Smooth muscle cell (in vitro differentiated cells): Measurements from ENCODE around the gene CDKN2D. TPM values are rescaled to one million over a fixed set of nuclear protein-coding genes. Genes with fewer than 3 reads are reported as not detected.

Source experiments
- DNase-seq: peaks from one replicate; lab custom pipeline; 2025; ENCODE audit not compliant: unreplicated experiment; lab: John Stamatoyannopoulos, UW
- H2AFZ ChIP-seq: fragments of 200-600 bp; sonication (generic); 2 replicates; pipeline ENCODE4 v1.6.0; 2016; ENCODE audit warnings: antibody characterized with exemption, low read depth, mild to moderate bottlenecking
- H3F3A ChIP-seq: fragments of 200-600 bp; sonication (generic); 2 replicates; pipeline ENCODE4 v1.6.0; 2017; ENCODE audit warnings: antibody characterized with exemption, low read depth
- H3K27ac ChIP-seq: fragments of 200-600 bp; sonication (generic); 2 replicates; pipeline ENCODE4 v1.5.1; 2016; ENCODE audit warnings: low read depth, mild to moderate bottlenecking
- H3K27me3 ChIP-seq: fragments of 200-600 bp; sonication (generic); 2 replicates; pipeline ENCODE4 v1.6.1; 2016; ENCODE audit warnings: low read depth, mild to moderate bottlenecking
- H3K36me3 ChIP-seq: fragments of 200-600 bp; sonication (generic); 2 replicates; pipeline ENCODE4 v1.5.1; 2016; ENCODE audit warnings: low read depth
- H3K4me1 ChIP-seq: fragments of 200-600 bp; sonication (generic); 2 replicates; pipeline ENCODE4 v1.5.1; 2016; ENCODE audit warnings: low read depth
- H3K4me2 ChIP-seq: fragments of 200-600 bp; sonication (generic); 2 replicates; pipeline ENCODE4 v1.6.0; 2016; ENCODE audit warnings: mild to moderate bottlenecking
- H3K4me3 ChIP-seq: fragments of 200-600 bp; sonication (generic); 2 replicates; pipeline ENCODE4 v1.5.1; 2016; ENCODE audit warnings: mild to moderate bottlenecking
- H3K79me2 ChIP-seq: fragments of 200-600 bp; sonication (generic); 2 replicates; pipeline ENCODE4 v1.6.0; 2016; ENCODE audit warnings: low read depth, mild to moderate bottlenecking
- H3K9ac ChIP-seq: fragments of 200-600 bp; sonication (generic); 2 replicates; pipeline ENCODE4 v1.6.0; 2016; ENCODE audit warnings: low read depth
- H3K9me3 ChIP-seq: fragments of 200-600 bp; sonication (generic); replicated peaks from 2 replicates; pipeline ENCODE4 v1.5.1; 2016; ENCODE audit warnings: low read depth
- H4K20me1 ChIP-seq: fragments of 200-600 bp; sonication (generic); 2 replicates; pipeline ENCODE4 v1.6.0; 2016; ENCODE audit warnings: low read depth
- WGBS: methylation state at CpG from one replicate; pipeline ENCODE4 v1.1.7; 2016; ENCODE audit warnings: low lambda C conversion rate; 5-methylcytosine and 5-hydroxymethylcytosine counted together
- polyA plus RNA-seq: library from polyadenylated mRNA; unstranded; fragments of >200 nt; fragmentation: Nextera tagmentation; extraction: Ambion mirVana; gene quantifications from 2 replicates; pipeline ENCODE4 v1.2.1, GENCODE V29; 2016
- total RNA-seq: library from RNA; depleted of rRNA; stranded (reverse); fragments of >200 nt; gene quantifications from 2 replicates; pipeline ENCODE4 v1.2.3, GENCODE V29; 2014
- TF ChIP-seq, protein P1 (sequence below): fragments of 200-600 bp; sonication (generic); IDR thresholded peaks from 2 replicates; pipeline ENCODE4 v1.5.1; 2017; ENCODE audit warnings: borderline replicate concordance, mild to moderate bottlenecking, antibody characterized with exemption; ENCODE audit not compliant: insufficient read depth, poor library complexity, severe bottlenecking

The CDKN2D gene
- total RNA-seq (5.4 and 10.1 TPM in 2 replicates), polyA plus RNA-seq (22.2 and 25.3 TPM in 2 replicates)

- H3K9ac ChIP-seq: peak within 1 kb of the TSS; percentile 48
- peak; percentile 97 for DNase-seq
- peaks cover 14% of the 10 kb centered on the region for H3F3A ChIP-seq
- no peaks in the 10 kb centered on the region for H4K20me1 ChIP-seq
- peaks cover 18% of the 10 kb centered on the region for H3K4me1 ChIP-seq
- 2% methylated on average over 50 of the region's 71 CpGs for WGBS
- H3K9me3 ChIP-seq: no peaks in the 10 kb centered on the region
- peak within 1 kb of the TSS; percentile 63 for H2AFZ ChIP-seq
- TF ChIP-seq, protein P1, sequence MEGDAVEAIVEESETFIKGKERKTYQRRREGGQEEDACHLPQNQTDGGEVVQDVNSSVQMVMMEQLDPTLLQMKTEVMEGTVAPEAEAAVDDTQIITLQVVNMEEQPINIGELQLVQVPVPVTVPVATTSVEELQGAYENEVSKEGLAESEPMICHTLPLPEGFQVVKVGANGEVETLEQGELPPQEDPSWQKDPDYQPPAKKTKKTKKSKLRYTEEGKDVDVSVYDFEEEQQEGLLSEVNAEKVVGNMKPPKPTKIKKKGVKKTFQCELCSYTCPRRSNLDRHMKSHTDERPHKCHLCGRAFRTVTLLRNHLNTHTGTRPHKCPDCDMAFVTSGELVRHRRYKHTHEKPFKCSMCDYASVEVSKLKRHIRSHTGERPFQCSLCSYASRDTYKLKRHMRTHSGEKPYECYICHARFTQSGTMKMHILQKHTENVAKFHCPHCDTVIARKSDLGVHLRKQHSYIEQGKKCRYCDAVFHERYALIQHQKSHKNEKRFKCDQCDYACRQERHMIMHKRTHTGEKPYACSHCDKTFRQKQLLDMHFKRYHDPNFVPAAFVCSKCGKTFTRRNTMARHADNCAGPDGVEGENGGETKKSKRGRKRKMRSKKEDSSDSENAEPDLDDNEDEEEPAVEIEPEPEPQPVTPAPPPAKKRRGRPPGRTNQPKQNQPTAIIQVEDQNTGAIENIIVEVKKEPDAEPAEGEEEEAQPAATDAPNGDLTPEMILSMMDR: no peak
- peak within 1 kb of the TSS; percentile 75 for H3K4me3 ChIP-seq
- H3K27me3 ChIP-seq: no peaks in the 10 kb centered on the region
- no peaks in the 10 kb centered on the region for H3K36me3 ChIP-seq
- H3K4me2 ChIP-seq: peak within 1 kb of the TSS; percentile 96
- peak within 1 kb of the TSS; percentile 39 for H3K27ac ChIP-seq
- peaks cover 12% of the 10 kb centered on the region for H3K79me2 ChIP-seq
Measured at GRCh38 chr19:10568826-10569651, at the start of gene CDKN2D. Gene CDKN2D (minus strand): TSS chr19:10568979. CDS start chr19:10568653, 326 bp downstream.

DNA sequence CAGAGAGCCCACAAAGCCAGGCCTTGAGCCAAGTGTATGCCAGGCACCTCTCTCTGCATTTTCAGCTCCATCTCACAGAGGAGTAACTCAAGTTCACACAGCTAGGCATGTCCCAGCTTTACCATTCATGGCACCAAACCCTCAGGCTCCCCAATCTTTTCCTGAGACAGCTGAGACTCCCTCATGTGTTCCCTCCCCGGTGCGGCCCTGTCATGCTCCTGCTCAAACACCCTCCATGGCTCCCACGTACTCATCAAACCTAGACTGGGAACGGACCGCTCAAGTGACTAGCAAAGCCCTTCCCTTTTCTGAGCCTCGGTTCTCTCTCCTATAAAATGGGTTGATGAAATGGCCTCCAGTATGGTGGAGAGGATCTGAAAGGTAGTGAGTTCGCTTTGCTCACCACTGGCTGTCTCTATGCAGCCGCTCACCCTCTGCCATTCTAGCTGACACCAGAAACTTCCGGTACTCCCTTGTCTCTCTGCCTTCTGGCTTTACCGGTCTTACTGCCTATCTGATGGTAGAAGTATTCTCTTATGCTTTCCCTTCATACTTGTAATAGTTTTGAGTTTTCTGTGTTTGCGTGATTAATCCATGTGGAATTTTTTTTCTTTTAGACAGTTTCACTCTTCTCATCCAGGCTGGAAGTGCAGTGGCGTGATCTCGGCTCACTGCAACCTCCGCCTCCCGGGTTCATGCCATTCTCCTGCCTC lies 48.8 kb upstream of the CDKN2D start:
- WGBS: 63% methylated on average over 15 of the region's 15 CpGs
- H3K4me3 ChIP-seq: no peak overlapping the region
- peak overlapping the region; percentile 35 for H3K4me2 ChIP-seq
- H3K9ac ChIP-seq: no peak overlapping the region
- no peaks in the 10 kb centered on the region for H3K27me3 ChIP-seq
- peak overlapping the region; percentile 75 for H3K27ac ChIP-seq
- H3F3A ChIP-seq: peaks cover 7% of the 10 kb centered on the region
- H2AFZ ChIP-seq: no peak overlapping the region
- DNase-seq: no peak
- peaks cover 36% of the 10 kb centered on the region for H4K20me1 ChIP-seq
- H3K36me3 ChIP-seq: no peaks in the 10 kb centered on the region
- TF ChIP-seq, protein P1: no peak
- peaks cover 38% of the 10 kb centered on the region for H3K79me2 ChIP-seq
- H3K4me1 ChIP-seq: no peaks in the 10 kb centered on the region
- no peaks in the 10 kb centered on the region for H3K9me3 ChIP-seq

- H4K20me1 ChIP-seq: peaks cover 44% of the 10 kb centered on the region
- peaks cover 48% of the 10 kb centered on the region for H3K79me2 ChIP-seq
- 99% methylated on average over 14 of the region's 14 CpGs for WGBS
- H3K9ac ChIP-seq: no peak overlapping the region
- H2AFZ ChIP-seq: no peak overlapping the region
- H3K27me3 ChIP-seq: no peaks in the 10 kb centered on the region
- peak overlapping the region; percentile 11 for H3K27ac ChIP-seq
- no peak overlapping the region for H3K4me3 ChIP-seq
- no peaks in the 10 kb centered on the region for H3K36me3 ChIP-seq
- DNase-seq: no peak
- no peaks in the 10 kb centered on the region for H3K4me1 ChIP-seq
- no peak overlapping the region for H3K4me2 ChIP-seq
- TF ChIP-seq, protein P1: no peak
- H3K9me3 ChIP-seq: no peaks in the 10 kb centered on the region
- H3F3A ChIP-seq: peaks cover 7% of the 10 kb centered on the region
Measured at GRCh38 chr19:10615429-10616023, 46.7 kb upstream of the CDKN2D start.
